HG02642 (cell line): ENCODE data around the gene ELOA.
"Not testable (repeated sequence)": the region's sequence is repeated elsewhere in the genome, so short reads cannot be mapped to it uniquely, and the experiment has no call there.

Experiments used
- ATAC-seq: cut with Tn5 transposase; IDR thresholded peaks from one replicate; pipeline ENCODE4 v1.9.1; 2021; ENCODE audit warnings: mild to moderate bottlenecking; ENCODE audit not compliant: unreplicated experiment, poor library complexity

Gene ELOA

DNA sequence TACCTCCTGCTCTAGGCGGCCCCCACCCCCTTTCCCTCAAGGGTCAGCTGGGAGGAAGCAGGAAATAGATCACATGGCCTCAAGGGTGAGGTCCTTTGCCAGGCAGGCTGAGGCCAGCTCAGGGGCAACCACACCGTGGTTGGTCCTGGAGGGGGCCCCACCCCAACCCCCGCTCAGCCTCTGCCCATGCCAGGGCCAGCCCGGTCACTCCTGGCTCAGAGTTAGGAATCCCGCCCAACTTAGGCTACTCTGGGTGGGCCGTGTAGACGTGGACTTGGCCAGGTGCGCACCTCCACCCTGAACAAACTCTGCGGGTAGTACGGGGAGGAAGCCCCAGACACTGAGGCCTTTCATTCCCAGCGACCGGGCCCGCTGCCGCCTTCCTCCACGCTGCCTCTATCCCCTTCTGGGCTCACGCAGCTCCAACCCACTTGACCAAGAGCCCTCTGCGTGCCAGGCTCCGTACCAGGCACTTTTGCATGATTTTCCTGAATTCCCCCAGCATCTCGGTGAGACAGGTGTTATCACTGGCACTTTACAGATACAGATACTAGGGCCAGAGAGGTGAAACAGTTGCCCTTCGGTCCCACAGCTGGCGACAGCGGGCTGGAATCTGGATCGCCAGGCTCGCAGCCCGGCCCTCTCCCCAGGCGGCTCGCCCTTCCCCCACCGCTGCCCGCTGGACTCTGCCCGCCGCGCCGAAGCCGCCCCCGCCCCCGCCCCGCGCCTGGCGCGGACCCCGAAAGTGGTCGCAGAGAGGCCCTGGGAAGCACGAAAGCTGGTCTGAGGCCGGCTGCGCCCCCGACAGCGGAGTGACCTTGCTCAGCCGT is 56.5 kb downstream of the ELOA start:
- ATAC-seq = peak; percentile 15

DNA sequence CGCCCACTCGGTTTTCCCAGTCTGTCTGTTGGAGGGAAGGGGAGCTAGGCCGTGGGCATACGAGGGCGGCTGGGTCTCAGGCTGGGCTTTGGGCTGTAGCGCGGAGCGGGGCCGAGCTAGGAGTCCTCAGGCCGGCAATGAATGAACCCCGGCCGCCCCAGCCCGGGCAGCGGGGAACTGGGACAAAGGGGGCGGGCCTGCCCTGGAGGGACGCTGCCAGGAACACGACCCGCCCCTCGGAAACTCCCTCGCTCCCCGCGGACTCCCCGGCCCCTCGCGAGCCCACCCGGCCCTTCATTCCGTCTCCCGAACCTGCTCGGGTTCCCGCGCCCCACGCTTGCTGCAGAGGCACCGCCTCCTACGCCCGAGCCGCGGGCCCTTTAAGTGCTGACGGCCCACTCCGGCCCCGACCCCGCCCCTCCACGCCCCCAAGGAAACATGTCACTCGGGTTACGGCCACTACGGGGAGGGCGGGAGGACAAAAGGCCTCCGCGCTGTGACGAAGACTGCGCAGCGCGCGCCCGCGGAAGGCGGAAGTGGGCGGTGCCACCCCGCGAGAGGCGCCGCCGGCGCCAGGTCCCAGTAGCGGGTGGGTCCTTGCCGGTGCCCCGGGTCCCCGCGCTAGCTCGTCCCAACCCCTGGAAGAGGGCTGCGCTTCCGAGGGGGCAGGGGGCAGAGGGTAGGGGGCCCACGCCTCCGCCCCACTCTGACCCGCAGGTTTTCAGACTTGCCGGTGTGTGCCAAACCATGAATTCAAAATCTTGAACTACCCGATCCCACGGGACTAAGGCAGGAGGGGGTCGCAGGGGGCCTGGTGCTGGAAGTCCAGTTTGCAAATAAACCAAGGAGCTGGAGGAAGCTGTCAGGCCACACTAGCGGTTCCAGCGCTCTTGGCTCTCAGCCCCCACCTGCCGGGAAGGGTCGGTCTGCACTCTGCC is 57.4 kb downstream of the ELOA start, which contains the start of gene GALE:
Gene GALE, minus strand, starts transcription at position 355 of the 938 bp plus-strand sequence. CDS start 1,747 bp downstream, outside the sequence.
- peak; percentile 78 for ATAC-seq

DNA sequence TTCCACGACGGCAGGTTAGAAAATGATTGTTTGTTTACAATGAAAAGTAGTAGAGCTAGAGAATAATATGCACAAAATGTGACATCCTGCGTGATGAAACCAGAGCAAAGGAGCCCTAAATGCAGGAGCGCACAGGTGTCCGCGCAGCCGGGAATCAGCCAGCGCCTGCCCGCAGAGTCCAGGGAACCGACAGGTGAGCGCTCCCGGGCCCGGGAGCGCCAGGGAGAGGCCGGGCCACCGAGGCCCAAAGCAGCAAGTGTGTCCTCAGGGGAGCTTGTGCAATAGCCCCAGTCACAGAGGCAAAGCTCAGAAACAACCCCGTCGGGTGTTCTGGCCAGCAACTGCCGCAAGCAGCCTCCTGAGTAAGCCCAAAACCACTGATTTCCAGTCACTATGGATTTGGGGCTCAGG is 58.1 kb downstream of the ELOA start:
- no peak for ATAC-seq

DNA sequence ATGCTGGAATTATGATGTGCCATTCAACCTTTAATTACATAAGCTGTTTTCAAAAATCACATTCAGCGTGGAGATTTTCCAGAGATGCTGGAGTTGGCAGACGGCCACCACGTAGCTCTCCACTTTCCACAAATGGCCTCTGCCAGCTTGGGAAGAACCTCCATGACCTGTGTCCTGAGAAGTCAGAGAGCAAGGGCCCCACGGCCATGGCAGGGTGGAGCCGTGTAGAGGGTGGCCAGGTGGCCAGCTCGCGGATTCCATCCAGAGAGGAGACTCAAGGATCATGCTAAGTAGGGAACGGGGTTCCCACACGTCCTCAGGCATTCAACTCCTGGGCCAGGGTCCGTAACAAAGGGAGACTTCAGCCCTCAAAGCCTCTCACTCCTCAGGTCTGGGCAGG is 58.6 kb downstream of the ELOA start:
- ATAC-seq = no peak

DNA sequence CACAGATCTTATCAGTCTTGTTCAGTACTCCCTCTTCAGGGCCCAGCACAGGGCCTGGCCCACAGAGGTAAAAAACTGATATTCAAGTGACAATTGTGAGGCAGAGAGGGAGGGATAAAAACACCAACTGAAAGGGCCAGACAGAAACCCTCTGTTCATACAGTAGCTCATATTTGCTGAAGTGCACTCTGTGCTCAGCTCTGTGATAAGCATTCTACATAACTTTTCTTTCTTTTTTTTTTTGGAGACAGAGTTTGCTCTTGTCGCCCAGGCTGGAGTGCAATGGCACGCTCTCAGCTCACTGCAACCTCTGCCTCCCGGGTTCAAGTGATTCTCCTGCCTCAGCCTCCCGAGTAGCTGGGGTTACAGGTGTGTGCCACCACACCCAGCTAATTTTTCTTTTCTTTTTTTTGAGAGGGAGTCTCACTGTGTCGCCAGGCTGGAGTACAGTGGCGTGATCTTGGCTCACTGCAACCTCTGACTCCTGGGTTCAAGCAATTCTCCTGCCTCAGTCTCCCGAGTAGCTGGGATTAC is 59.6 kb downstream of the ELOA start:
- ATAC-seq = not testable (repeated sequence)

DNA sequence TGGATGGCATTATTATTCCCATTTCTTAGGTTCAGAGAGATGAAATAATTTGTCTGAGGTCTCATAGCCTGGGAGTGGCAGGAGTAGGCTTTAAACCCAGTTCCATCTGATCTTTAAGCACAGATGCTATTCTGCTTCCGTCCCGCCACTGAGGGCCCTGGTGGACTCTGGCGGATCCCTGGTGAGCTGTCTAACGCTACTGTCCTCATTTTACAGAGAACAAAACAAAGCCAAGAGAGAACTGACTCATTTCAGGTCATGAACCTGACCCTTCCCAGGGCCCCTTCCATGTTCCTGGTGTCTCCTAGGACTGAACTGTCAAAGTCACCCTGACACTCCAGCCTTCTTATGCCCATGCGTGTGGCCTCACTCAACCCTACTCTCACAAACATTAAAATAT is 60.4 kb downstream of the ELOA start:
- no peak for ATAC-seq

DNA sequence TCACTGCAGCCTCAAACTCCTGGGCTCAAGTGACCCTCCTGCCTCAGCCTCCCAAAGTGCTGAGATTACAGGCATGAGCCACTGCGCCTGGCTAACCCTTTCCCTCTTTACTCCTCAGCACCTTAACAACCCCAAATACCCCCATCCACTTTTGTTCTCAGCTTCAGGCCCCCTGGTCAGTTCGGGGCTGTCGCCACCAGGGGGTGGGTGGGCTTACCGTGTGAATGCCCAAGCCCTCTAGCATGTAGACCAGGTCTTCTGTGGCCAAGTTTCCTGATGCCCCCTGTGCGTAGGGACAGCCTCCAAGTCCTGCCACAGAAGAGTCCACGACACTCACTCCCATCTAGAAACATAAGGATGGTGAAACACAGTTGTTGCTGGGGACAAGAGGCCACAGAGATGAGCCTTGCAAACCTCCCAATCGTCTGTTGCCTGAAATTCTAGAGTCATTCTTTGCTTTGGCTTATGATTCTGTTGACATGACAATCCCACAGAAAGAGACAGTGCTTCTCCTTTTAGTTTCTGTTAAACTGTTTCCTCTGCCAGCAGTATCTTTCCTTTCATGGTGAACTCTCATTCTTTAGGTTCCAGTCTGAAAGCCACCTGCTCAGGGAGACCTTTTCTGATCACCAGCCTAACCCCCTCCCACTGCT is 61.0 kb downstream of the ELOA start:
- no peak for ATAC-seq

DNA sequence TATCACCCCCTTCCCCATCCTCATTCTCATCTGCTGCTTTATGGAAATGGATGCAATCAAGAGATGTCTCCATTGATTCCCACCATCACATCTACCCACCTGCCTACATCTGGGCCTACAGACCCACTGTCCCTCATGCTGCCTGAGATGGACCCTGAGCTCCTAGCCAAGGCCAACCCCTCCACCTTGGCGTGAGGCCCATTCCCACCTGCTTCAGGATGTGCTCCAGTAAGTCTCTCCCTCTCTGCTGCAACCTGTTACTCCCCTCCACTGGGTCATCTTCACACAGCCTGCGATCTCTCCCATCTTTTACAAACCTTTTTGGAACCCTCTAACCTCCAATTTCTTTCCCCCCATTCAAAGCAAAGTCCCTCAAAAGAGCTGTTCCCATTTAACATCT is 61.8 kb downstream of the ELOA start:
- ATAC-seq = no peak

DNA sequence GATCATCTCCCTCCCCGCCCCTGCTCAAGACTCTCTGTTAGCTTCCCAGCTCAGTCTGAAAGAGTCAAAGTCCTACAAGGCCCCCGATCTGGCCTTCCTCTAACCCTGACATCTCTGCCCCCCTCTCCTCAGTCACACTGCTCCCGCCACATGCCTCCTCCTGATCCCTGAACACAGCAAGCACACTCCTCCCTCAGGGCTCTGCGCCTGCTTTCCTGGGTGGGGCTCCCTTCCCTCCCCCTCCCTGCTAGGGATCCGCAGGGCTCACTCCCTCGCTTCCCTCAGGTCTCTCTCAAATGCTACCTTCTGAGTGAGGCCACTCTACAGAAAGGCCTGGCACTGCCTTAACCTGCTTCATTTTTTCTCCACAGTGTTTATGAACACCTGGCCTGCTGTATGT is 63.0 kb downstream of the ELOA start:
- ATAC-seq = no peak

DNA sequence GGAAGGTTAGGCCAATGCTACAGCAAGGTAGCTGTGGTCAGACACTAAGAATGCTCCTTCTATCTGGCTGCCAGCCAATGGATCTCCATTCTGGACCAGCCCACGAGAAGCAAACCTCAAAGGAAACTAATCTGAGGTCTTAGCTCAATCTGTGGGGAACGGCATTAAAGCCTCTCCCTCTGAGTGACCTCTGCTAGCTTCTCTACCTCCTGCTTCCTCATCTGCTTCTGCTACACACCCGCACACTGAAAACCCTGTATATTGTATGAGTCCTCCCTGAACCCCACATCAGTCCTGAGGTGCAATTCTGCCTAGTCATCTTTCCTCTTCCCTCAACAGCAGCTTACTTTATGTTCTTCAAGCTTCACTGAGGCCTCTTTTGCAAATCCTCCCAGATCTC is 64.2 kb downstream of the ELOA start:
- no peak for ATAC-seq

DNA sequence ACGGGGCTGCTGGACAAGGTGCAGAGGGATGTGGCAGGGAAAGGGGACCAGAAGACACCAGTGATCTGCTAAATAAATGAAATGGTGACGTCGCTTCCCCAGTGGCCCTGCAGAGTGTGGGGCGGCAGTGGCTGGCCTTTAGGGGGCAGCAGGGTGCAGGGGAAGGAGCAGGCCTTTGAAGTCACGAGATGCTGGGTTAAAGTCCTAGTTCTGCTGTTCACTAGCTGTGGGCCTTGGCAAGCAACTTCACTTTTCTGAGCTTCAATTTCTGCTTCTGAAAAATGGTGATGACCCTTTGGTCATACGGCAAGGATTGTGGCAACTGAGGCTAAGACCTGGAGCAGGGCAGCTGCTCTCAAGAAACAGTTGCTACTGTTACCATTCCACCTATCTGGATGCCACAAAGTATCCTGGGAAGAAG is 66.5 kb downstream of the ELOA start:
- peak; percentile 57 for ATAC-seq

DNA sequence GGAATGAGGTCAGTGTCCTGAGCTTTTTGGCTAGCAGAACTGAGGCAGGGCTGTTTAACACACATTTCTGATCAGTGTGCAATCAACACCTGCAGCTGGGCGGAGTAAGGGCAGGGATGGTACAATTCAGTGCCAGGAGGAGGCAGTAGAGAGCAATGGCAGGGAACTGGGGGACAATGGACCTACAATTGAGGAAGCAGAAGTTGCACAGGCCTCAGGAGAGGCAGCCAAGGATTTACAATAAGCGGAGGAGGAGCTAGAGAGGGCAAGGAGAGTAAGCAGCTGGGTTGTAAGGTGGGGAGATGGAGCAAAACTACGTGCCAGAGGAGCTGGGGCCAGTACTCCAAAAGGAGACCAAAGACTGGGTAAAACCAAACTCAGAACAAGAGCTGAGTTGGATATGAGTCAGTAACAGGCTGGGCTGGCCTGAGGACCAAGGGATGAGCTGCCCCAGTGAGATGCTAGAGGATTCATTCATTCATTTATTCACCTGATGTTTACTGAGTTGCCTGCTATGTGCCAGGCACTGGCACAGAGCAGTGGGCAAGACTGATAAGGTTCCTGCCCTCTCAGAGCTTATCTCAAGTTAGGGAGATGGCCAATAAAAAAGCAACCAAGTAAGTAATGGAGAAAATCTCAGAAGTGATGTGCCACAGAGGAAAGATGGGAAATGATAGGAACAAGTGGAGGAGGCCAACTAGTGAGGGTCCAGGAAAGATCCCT is 67.7 kb downstream of the ELOA start:
- ATAC-seq = peak; percentile 61
